Measurements from ENCODE around the gene SHB.

- TF ChIP-seq CTCF (IDR thresholded peaks at IDR 0.05; ENCODE audit: extremely low read depth in 1 of 2, insufficient read depth in 1 of 2, low read depth in 1 of 2, low read length in 2 of 2) = no peak
- TF ChIP-seq POLR2AphosphoS5 (IDR thresholded peaks at IDR 0.05; ENCODE audit: insufficient read depth, low read depth, low read length) = no peak
- TF ChIP-seq POLR2A (IDR thresholded peaks at IDR 0.05; ENCODE audit: low read depth, low read length) = no peak
- no peak for TF ChIP-seq MAX (IDR thresholded peaks at IDR 0.05; ENCODE audit: insufficient read depth, insufficient read length)
Measured at GRCh38 chr9:37904445-37905130, 164.4 kb downstream of the SHB start.

Measured in endothelial cell of umbilical vein (primary cell).